ENCODE data around the gene FAM229B. TPM values are rescaled to one million over a fixed set of nuclear protein-coding genes. Genes with fewer than 3 reads are reported as not detected.

Gene FAM229B
- total RNA-seq, 1 donor: 11.6 TPM

DNA sequence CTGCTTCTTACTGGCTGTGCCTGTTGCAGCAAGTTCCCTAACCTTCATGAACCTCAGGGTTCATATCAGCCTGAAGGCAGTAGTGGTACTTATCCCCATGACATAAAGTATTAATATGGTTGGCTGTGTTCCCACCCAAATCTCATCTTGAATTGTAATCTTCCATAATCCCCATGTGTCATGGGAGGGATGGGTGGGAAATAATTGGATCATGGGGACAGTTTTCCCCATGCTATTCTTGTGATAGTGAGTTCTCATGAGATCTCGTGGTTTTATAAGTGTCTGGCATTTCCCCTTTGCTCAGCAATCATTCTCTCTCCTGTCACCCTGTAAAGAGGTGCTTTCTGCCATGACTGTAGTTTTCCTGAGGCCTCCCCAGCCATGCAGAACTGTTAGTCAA is 61.8 kb downstream of the FAM229B start:
- no peak overlapping the region for H3K4me2 ChIP-seq (ENCODE audit: insufficient read depth, low read length)
- H4K20me1 ChIP-seq (ENCODE audit: insufficient read depth, low read length): no peaks in the 10 kb centered on the region
- peaks cover 3% of the 10 kb centered on the region for H3K4me1 ChIP-seq (ENCODE audit: insufficient read depth, low read length)
- peaks cover 91% of the 10 kb centered on the region for H3K36me3 ChIP-seq (ENCODE audit: insufficient read depth, low read length)
- H3K9me3 ChIP-seq (ENCODE audit: low read depth, low read length): no peaks in the 10 kb centered on the region
- TF ChIP-seq, protein P1, sequence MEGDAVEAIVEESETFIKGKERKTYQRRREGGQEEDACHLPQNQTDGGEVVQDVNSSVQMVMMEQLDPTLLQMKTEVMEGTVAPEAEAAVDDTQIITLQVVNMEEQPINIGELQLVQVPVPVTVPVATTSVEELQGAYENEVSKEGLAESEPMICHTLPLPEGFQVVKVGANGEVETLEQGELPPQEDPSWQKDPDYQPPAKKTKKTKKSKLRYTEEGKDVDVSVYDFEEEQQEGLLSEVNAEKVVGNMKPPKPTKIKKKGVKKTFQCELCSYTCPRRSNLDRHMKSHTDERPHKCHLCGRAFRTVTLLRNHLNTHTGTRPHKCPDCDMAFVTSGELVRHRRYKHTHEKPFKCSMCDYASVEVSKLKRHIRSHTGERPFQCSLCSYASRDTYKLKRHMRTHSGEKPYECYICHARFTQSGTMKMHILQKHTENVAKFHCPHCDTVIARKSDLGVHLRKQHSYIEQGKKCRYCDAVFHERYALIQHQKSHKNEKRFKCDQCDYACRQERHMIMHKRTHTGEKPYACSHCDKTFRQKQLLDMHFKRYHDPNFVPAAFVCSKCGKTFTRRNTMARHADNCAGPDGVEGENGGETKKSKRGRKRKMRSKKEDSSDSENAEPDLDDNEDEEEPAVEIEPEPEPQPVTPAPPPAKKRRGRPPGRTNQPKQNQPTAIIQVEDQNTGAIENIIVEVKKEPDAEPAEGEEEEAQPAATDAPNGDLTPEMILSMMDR (IDR thresholded peaks at IDR 0.05; ENCODE audit: extremely low read depth, low read depth, low read length): no peak
- H3K27me3 ChIP-seq (ENCODE audit: insufficient read depth, low read length): no peaks in the 10 kb centered on the region
- H3K4me3 ChIP-seq (ENCODE audit: insufficient read depth, low read length): no peak overlapping the region
- H3K79me2 ChIP-seq (ENCODE audit: insufficient read depth, low read length): no peaks in the 10 kb centered on the region
- peak overlapping the region; percentile 40 for H3K27ac ChIP-seq (ENCODE audit: low read depth, low read length)
- no peak for DNase-seq (ENCODE audit: insufficient read length, low spot score, missing footprints)
- no peak overlapping the region for H2AFZ ChIP-seq (ENCODE audit: low read length)

GRCh38 chr6:112149719-112150263 is 62.4 kb downstream of the FAM229B start:
- Histone ChIP-seq H3K36me3 (ENCODE audit: insufficient read depth, low read length) (peaks cover 85% of the 10 kb centered on the region), H3K4me1 (ENCODE audit: insufficient read depth, low read length) (peaks cover 6% of the 10 kb centered on the region), H3K4me3 (ENCODE audit: insufficient read depth, low read length) (no peak overlapping the region), H3K4me2 (ENCODE audit: insufficient read depth, low read length) (no peak overlapping the region), H4K20me1 (ENCODE audit: insufficient read depth, low read length) (no peaks in the 10 kb centered on the region), H3K9me3 (ENCODE audit: low read depth, low read length) (no peaks in the 10 kb centered on the region), H3K27ac (ENCODE audit: low read depth, low read length) (peak overlapping the region; percentile 40), H3K79me2 (ENCODE audit: insufficient read depth, low read length) (no peaks in the 10 kb centered on the region), H2AFZ (ENCODE audit: low read length) (no peak overlapping the region), H3K27me3 (ENCODE audit: insufficient read depth, low read length) (no peaks in the 10 kb centered on the region)
- no peak for DNase-seq (ENCODE audit: insufficient read length, low spot score, missing footprints)
- TF ChIP-seq, protein P1 (IDR thresholded peaks at IDR 0.05; ENCODE audit: extremely low read depth, low read depth, low read length): no peak

- Histone ChIP-seq H3K27me3 (ENCODE audit: insufficient read depth, low read length) (no peaks in the 10 kb centered on the region), H3K36me3 (ENCODE audit: insufficient read depth, low read length) (peaks cover 81% of the 10 kb centered on the region), H3K4me3 (ENCODE audit: insufficient read depth, low read length) (no peak overlapping the region), H2AFZ (ENCODE audit: low read length) (no peak overlapping the region), H3K79me2 (ENCODE audit: insufficient read depth, low read length) (no peaks in the 10 kb centered on the region), H3K9me3 (ENCODE audit: low read depth, low read length) (no peaks in the 10 kb centered on the region), H4K20me1 (ENCODE audit: insufficient read depth, low read length) (no peaks in the 10 kb centered on the region), H3K27ac (ENCODE audit: low read depth, low read length) (no peak overlapping the region), H3K4me2 (ENCODE audit: insufficient read depth, low read length) (no peak overlapping the region), H3K4me1 (ENCODE audit: insufficient read depth, low read length) (peaks cover 6% of the 10 kb centered on the region)
- TF ChIP-seq, protein P1 (IDR thresholded peaks at IDR 0.05; ENCODE audit: extremely low read depth, low read depth, low read length): no peak
- no peak for DNase-seq (ENCODE audit: insufficient read length, low spot score, missing footprints)
Measured at GRCh38 chr6:112150363-112150762, 63.0 kb downstream of the FAM229B start.

Other genes with a start within 250 kb of the FAM229B start
- gene FYN, start 214.1 kb upstream of the FAM229B start, total RNA-seq: 104 and 106 TPM in 2 replicates
- 6.8 and 6.9 TPM in 2 replicates for gene CCN6, start 33.5 kb upstream of the FAM229B start, total RNA-seq
- gene TUBE1, start 109 bp upstream of the FAM229B start, total RNA-seq: 49.6 and 49.8 TPM in 2 replicates
- gene LAMA4, start 167.0 kb downstream of the FAM229B start, total RNA-seq: 260 and 456 TPM in 2 replicates